T-helper 17 cell (primary cell): Measurements from ENCODE around the gene RNF144A. TPM values are rescaled to one million over a fixed set of nuclear protein-coding genes. Genes with fewer than 3 reads are reported as not detected.
A peak's percentile ranks its signal among the peaks of the same experiment; 100 is the strongest.

ENCODE experiments used
- ATAC-seq: fragments of 150-1000 bp; cut with Tn5 transposase; 2 replicates; pipeline ENCODE4 v1.10.0; 2021; ENCODE audit warnings: mild to moderate bottlenecking, moderate library complexity
- DNase-seq, 3 donors: peaks; one replicate each; pipeline versions ENCODE4 v3.0.0 to v3.0.0-alpha.2; 2020 to 2021
- H3K9me3 ChIP-seq: one replicate; pipeline ENCODE4 v1.7.0; 2013; ENCODE audit warnings: low read length, mild to moderate bottlenecking; ENCODE audit not compliant: control insufficient read depth, poor library complexity, severe bottlenecking
- H3K27ac Mint-ChIP-seq: one replicate; pipeline ENCODE4 v1.8.0; 2022; ENCODE audit warnings: mild to moderate bottlenecking, moderate library complexity, mixed read lengths
- H3K27me3 Mint-ChIP-seq: one replicate; pipeline ENCODE4 v1.8.0; 2022; ENCODE audit warnings: mixed read lengths
- H3K36me3 Mint-ChIP-seq: one replicate; pipeline ENCODE4 v1.8.0; 2022; ENCODE audit warnings: low read depth, mixed read lengths
- H3K4me1 Mint-ChIP-seq: one replicate; pipeline ENCODE4 v1.8.0; 2022; ENCODE audit warnings: mild to moderate bottlenecking, mixed read lengths
- H3K4me3 Mint-ChIP-seq: one replicate; pipeline ENCODE4 v1.8.0; 2022; ENCODE audit warnings: mild to moderate bottlenecking, moderate library complexity, mixed read lengths
- total RNA-seq, 4 donors: library from RNA in 2 of 4; stranded (reverse) in 2 of 4; gene quantifications; one replicate each; pipeline ENCODE4 v1.2.3 and lab custom pipeline; 2022 to 2026

RNF144A gene
- total RNA-seq, 2 donors from 2014 or later: 15.1 to 21.4 TPM

- Mint-ChIP-seq H3K4me1 (peaks cover 41% of the 10 kb centered on the region), H3K36me3 (peaks cover 16% of the 10 kb centered on the region), H3K27ac (no peak overlapping the region), H3K27me3 (no peaks in the 10 kb centered on the region), H3K4me3 (no peak overlapping the region)
- ATAC-seq (no peak), DNase-seq (no peak)
- no peaks in the 10 kb centered on the region for H3K9me3 ChIP-seq
Observed at GRCh38 chr2:6937157-6937556, 19.9 kb downstream of the RNF144A start.

GRCh38 chr2:6937582-6937981, 20.4 kb downstream of the RNF144A start:
- ATAC-seq: no peak
- Mint-ChIP-seq H3K4me1 (peaks cover 44% of the 10 kb centered on the region), H3K4me3 (no peak overlapping the region), H3K27ac (no peak overlapping the region), H3K36me3 (peaks cover 19% of the 10 kb centered on the region), H3K27me3 (no peaks in the 10 kb centered on the region)
- H3K9me3 ChIP-seq: no peaks in the 10 kb centered on the region
- no peak for DNase-seq

DNA sequence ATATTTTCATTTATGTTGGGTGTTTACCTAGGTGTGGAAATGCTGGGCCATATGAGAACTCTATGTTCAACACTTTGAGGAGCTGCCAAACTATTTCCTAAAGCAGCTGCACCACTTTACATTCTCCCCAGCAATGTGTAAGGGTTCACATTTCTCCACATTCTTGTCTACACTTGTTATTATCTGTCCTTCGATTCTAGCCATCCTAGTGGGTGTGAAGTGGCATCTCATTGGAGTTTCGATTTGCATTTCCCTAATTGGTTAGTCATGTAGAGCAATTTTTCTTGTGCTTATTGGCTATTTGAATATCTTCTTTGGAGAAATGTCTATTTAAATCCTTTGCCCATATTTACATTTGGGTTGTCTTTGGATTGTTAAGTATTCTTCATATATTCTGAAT, 21.9 kb downstream of the RNF144A start:
- peaks cover 26% of the 10 kb centered on the region for H3K36me3 Mint-ChIP-seq
- no peaks in the 10 kb centered on the region for H3K9me3 ChIP-seq
- peaks cover 43% of the 10 kb centered on the region for H3K4me1 Mint-ChIP-seq
- H3K27me3 Mint-ChIP-seq: no peaks in the 10 kb centered on the region
- no peak overlapping the region for H3K4me3 Mint-ChIP-seq
- no peak for DNase-seq
- no peak overlapping the region for H3K27ac Mint-ChIP-seq
- ATAC-seq: no peak

DNA sequence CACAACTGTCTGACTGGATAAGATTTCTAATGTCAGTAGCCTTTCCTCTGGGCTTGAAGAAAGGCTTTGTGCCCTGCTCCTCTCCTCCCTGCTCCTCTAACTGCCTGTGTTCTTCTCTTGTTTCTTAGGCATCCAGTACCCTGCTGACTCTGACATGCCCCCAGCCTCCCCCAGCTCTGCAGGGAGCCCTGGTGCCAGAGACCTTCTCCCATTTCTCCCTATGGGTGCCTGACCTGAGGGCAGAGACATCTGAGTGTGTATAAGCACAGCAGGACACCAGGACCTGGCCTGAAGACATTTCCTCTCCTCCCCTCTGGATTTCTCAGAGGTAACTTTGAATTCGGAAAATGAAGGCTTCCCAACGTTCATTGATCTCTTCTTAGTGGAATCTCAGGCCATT, 23.6 kb downstream of the RNF144A start:
- ATAC-seq (no peak), DNase-seq (no peak)
- H3K9me3 ChIP-seq: no peaks in the 10 kb centered on the region
- Mint-ChIP-seq H3K4me3 (no peak overlapping the region), H3K36me3 (peaks cover 22% of the 10 kb centered on the region), H3K4me1 (peaks cover 43% of the 10 kb centered on the region), H3K27ac (peak overlapping the region; percentile 82), H3K27me3 (no peaks in the 10 kb centered on the region)

DNA sequence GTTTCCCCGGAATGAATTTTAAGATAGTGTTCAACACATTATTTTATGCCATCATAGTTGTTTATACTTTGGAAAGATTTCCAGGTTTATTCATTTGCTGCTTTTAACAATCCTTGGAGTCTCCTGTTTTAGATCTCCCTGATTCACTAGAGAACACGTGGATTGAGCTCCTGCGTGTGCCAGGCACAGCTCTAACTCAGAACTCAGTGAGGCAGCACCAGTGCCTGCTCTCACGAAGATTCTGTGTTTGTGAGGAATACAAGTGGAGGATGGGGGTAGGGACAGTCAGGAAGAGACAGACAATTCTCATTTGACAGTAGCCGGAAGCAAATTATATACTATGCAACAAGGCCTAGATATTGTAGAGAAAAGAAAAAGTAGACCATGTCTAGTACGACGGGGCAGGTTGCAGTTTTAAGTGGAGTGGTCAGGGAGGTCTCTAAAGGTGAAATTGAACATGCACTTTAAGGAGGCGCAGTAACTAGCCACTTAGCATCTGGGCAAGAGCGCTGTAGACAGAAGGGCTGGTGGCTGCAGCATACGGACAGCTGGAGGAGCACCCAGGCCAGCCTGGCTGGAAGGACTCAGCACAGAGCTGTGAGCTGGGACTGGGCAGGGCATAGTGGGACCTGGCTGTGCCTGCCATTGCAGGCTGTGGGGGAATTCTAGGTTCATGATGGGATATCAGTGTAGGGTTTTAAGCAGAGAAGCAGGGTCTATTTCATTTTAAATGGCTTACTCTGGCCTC, 24.3 kb downstream of the RNF144A start:
- Mint-ChIP-seq H3K4me1 (peaks cover 43% of the 10 kb centered on the region), H3K36me3 (peaks cover 22% of the 10 kb centered on the region), H3K27me3 (no peaks in the 10 kb centered on the region), H3K4me3 (no peak overlapping the region), H3K27ac (peak overlapping the region; percentile 82)
- no peak for ATAC-seq
- H3K9me3 ChIP-seq: no peaks in the 10 kb centered on the region
- DNase-seq: no peak

DNA sequence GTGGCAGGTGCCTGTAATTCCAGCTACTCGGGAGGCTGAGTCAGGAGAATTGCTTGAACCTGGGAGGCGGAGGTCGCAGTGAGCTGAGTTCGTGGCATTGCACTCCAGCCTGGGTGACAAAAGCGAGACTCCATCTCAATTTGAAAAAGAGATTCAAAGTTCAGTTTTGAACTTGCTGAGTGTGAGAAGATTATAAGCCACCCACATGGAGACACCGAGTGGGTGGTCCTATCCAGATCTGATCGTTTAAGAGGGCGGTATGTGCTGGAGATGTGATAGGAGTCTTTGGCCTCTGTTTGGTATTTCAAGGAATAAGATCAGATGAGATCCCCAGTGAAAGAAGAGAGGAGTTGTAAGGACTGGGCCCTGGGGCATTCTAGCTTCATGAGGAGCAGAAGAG, 25.6 kb downstream of the RNF144A start:
- peak overlapping the region; percentile 1 for H3K27ac Mint-ChIP-seq
- no peak overlapping the region for H3K4me3 Mint-ChIP-seq
- no peaks in the 10 kb centered on the region for H3K27me3 Mint-ChIP-seq
- no peaks in the 10 kb centered on the region for H3K9me3 ChIP-seq
- peaks cover 24% of the 10 kb centered on the region for H3K36me3 Mint-ChIP-seq
- DNase-seq (no peak), ATAC-seq (no peak)
- peaks cover 37% of the 10 kb centered on the region for H3K4me1 Mint-ChIP-seq

DNA sequence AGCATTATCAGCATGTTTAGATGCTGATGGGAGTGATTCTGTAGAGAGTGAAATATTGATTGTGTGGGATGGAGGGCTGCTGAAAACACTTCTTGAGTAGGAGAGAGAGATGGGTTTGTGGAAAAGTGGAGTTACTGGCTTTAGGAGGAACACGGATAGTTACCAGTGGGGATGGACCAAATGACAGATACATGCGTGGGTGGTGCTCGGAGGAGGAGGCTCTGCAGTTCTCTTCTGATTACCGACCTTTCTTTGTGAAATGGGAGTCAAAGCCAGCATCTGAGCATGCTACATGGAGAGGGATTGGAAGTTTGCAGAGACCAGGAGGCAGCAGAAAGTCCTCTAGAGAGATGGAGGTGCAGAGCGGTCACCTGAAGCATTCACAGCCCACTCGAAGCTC, 26.3 kb downstream of the RNF144A start:
- Mint-ChIP-seq H3K27ac (peak overlapping the region; percentile 1), H3K27me3 (no peaks in the 10 kb centered on the region), H3K4me1 (peaks cover 37% of the 10 kb centered on the region), H3K4me3 (no peak overlapping the region), H3K36me3 (peaks cover 24% of the 10 kb centered on the region)
- no peaks in the 10 kb centered on the region for H3K9me3 ChIP-seq
- DNase-seq: no peak
- ATAC-seq: no peak

- H3K9me3 ChIP-seq: no peaks in the 10 kb centered on the region
- DNase-seq (no peak), ATAC-seq (no peak)
- Mint-ChIP-seq H3K27ac (peak overlapping the region; percentile 1), H3K27me3 (no peaks in the 10 kb centered on the region), H3K4me3 (no peak overlapping the region), H3K4me1 (peaks cover 36% of the 10 kb centered on the region), H3K36me3 (peaks cover 24% of the 10 kb centered on the region)
Observed at GRCh38 chr2:6943971-6944370, 26.8 kb downstream of the RNF144A start.

- ATAC-seq: no peak
- H3K9me3 ChIP-seq: no peaks in the 10 kb centered on the region
- H3K27me3 Mint-ChIP-seq: no peaks in the 10 kb centered on the region
- peaks cover 24% of the 10 kb centered on the region for H3K36me3 Mint-ChIP-seq
- no peak overlapping the region for H3K27ac Mint-ChIP-seq
- no peak for DNase-seq
- no peak overlapping the region for H3K4me3 Mint-ChIP-seq
- H3K4me1 Mint-ChIP-seq: peaks cover 34% of the 10 kb centered on the region
Observed at GRCh38 chr2:6944555-6944954, 27.3 kb downstream of the RNF144A start.

DNA sequence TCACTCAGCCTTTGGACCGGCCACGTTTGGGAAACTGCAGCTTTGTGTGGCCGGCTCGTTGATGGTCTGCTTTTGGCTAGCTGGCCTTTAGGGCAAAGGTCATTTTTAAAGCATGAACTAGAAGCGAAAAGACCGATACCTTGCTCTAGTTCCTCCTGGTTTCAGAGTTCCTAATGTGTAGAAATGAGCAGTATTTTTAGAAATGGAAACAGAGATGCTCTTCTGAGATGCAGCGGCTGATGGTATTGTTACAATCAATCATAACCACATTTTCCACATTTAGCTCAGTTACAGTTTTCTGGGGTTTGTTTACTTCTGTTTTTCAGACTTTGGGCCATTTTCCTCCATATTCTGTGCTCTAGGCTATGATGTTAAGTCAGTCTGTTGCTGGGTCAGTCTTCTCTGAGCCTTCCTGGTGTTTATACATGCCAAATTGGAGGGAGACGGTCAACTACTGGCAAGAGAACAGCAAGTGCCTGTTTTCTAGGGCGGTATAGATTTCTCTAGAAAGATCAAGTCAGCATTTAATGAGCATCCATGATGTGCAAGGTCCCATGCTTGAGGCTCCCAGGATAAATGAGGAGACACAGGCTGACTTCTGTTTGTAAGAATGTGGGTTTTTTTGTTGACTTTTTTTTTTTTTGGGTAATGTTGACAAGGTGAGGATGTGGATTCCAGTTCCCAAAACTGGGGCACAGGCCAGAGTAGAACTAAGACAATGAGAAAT, 28.0 kb downstream of the RNF144A start:
- Mint-ChIP-seq H3K4me1 (peaks cover 38% of the 10 kb centered on the region), H3K36me3 (peaks cover 24% of the 10 kb centered on the region), H3K27ac (no peak overlapping the region), H3K27me3 (no peaks in the 10 kb centered on the region), H3K4me3 (no peak overlapping the region)
- ATAC-seq (no peak), DNase-seq (no peak)
- H3K9me3 ChIP-seq: no peaks in the 10 kb centered on the region

GRCh38 chr2:6945821-6946220, 28.6 kb downstream of the RNF144A start:
- H3K27ac Mint-ChIP-seq: no peak overlapping the region
- ATAC-seq: no peak
- no peak overlapping the region for H3K4me3 Mint-ChIP-seq
- no peaks in the 10 kb centered on the region for H3K27me3 Mint-ChIP-seq
- peaks cover 23% of the 10 kb centered on the region for H3K36me3 Mint-ChIP-seq
- H3K4me1 Mint-ChIP-seq: peaks cover 41% of the 10 kb centered on the region
- DNase-seq: no peak
- no peaks in the 10 kb centered on the region for H3K9me3 ChIP-seq

DNA sequence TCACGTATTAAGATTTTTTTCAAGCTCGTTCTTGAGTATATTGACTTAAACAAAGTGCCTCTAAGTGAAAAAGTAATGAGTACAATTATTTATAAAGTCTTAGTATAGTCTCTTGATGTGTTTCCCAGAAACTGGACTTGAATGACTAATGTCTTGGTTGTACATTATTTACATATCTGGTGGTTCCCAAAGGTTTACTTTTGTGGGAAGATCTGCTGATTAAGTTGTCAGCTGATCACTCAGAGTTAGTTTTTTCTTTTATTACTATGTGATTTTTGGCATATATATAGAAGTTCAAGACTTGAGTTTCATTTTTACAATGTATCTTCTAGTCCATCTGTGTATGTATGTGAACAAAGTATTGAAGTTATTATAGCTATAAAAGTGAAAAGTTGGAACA, 29.5 kb downstream of the RNF144A start:
- no peaks in the 10 kb centered on the region for H3K9me3 ChIP-seq
- peaks cover 17% of the 10 kb centered on the region for H3K36me3 Mint-ChIP-seq
- DNase-seq (no peak), ATAC-seq (no peak)
- no peaks in the 10 kb centered on the region for H3K27me3 Mint-ChIP-seq
- H3K27ac Mint-ChIP-seq: no peak overlapping the region
- H3K4me3 Mint-ChIP-seq: no peak overlapping the region
- peaks cover 38% of the 10 kb centered on the region for H3K4me1 Mint-ChIP-seq

DNA sequence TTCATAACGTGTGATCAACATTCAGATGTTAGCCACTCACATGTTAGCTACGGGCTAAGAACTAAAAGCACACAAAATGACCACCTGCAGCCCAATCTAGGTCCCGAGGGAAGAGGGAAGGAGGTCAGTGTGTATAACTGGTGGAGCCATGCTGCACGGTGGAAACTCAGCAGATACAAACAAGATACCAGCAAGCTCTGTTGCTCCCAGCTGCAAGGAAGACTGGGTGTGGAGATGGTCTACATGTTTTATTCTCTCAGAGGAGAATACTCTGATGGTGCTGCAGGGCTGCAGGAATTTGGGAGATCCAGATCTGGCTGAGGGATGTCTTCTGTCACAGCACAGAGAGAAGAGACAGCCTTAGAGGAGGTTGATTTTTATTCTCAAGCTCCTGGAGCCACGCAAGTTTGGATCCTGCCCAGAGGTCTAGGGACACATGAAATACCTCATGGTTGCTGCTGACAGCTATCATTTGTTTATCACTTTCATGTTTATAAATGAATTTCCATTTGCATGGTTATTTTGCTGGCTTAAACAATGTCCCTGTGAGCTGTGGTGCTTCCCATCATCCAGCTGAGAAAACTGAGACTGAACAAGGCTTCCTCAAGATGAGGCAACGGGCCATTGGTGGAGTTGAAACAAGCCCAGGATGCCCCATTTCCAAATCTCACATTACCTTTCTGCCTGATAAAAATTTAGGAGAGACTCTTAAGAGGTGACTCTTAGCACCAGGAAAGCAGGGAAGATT, 30.9 kb downstream of the RNF144A start:
- Mint-ChIP-seq H3K4me1 (peaks cover 30% of the 10 kb centered on the region), H3K27me3 (no peaks in the 10 kb centered on the region), H3K27ac (no peak overlapping the region), H3K4me3 (no peak overlapping the region), H3K36me3 (peaks cover 7% of the 10 kb centered on the region)
- ATAC-seq (no peak), DNase-seq (no peak)
- H3K9me3 ChIP-seq: no peaks in the 10 kb centered on the region
